HAP-1 (cell line): Measurements from ENCODE around the gene CETN1.

Experiments used
- DNase-seq, 2 experiments: peaks; one replicate each; pipeline ENCODE4 v3.0.0-alpha.2; 2016 to 2020; ENCODE audit warnings: low spot score in 2 of 2
- H3K27me3 ChIP-seq: fragments of 250-450 bp; sonication (Bioruptor Pico); 2 replicates; pipeline ENCODE4 v1.5.1; 2020; ENCODE audit warnings: low read depth, mild to moderate bottlenecking, moderate library complexity
- H3K36me3 ChIP-seq: fragments of 250-450 bp; sonication (Bioruptor Pico); replicated peaks from 2 replicates; pipeline ENCODE4 v1.5.1; 2020; ENCODE audit warnings: mild to moderate bottlenecking
- H3K4me1 ChIP-seq: fragments of 250-450 bp; sonication (Bioruptor Pico); 2 replicates; pipeline ENCODE4 v1.5.1; 2020; ENCODE audit warnings: mild to moderate bottlenecking
- H3K4me3 ChIP-seq: fragments of 250-450 bp; sonication (Bioruptor Pico); 2 replicates; pipeline ENCODE4 v1.5.1; 2020; ENCODE audit warnings: mild to moderate bottlenecking, moderate library complexity
- H3K9me3 ChIP-seq: fragments of 250-450 bp; sonication (Bioruptor Pico); 2 replicates; pipeline ENCODE4 v1.5.1; 2020; ENCODE audit warnings: mild to moderate bottlenecking, moderate library complexity
- in situ Hi-C: fragments of 300-500 bp; cut with MboI; formaldehyde crosslinking; loops from 3 replicates; pipeline ENCODE4 v1.14.3; 2020; ENCODE audit warnings: low sequenced_read_pairs, inconsistent platforms, mixed read lengths

CETN1 gene

DNA sequence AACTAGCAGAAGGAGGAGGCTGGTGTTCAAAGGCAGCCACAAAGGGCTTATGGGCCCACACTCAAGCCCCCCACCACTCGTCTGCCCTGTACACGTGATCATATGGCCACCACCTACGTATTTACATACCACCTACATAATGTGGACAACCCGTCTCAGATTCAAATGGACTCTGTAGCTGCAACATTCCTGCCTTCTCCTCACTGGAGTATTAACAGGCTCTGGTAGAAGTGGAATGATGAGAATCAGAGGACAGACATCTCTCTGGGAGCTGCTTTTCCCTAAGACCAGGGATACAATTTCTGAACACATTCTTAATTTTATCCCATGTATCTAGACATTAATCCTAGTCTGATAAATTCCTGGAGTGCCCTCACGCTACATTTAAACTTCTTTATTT is 9.5 kb upstream of the CETN1 start:
- Histone ChIP-seq H3K4me3 (no peak overlapping the region), H3K4me1 (no peaks in the 10 kb centered on the region), H3K36me3 (no peaks in the 10 kb centered on the region), H3K27me3 (peaks cover 15% of the 10 kb centered on the region), H3K9me3 (no peaks in the 10 kb centered on the region)
- no peak for DNase-seq
- in situ Hi-C loops = no loop called here

DNA sequence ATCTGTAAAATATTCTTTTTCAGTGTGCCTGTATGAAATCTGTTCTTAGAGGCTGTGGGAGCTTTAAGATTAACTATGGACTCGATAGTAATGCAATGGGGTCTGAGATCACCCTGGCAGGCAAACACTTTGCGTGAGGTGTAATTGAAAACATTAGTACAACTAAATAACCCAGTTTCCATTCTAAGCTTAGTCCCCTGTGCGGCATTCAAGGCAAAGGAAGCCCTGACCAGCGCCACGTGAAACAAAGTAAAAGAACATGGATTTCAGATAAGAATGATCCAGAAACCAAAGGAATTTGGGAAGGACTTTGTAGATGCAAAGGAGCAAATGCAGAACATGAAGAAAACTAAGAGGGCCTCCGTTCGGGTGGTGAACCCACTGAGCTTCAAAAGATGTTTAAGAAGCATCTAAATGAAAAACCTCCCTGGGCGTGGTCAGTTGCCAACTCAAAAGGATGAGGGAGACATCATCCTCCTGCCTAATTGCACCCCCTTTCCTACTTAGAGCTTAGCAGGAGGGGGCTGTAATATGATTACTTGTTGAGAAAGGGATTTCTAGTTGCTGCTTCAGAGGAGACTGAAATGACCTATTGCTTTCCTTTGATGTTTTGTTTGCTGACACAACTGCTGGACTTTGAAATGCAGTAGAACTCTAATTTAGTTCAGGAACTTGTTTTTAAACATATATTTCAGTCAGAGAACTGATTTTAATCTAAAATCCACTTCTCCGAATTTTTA is 7.9 kb upstream of the CETN1 start:
- in situ Hi-C loops = no loop called here
- H3K27me3 ChIP-seq = peaks cover 7% of the 10 kb centered on the region
- DNase-seq = no peak

DNA sequence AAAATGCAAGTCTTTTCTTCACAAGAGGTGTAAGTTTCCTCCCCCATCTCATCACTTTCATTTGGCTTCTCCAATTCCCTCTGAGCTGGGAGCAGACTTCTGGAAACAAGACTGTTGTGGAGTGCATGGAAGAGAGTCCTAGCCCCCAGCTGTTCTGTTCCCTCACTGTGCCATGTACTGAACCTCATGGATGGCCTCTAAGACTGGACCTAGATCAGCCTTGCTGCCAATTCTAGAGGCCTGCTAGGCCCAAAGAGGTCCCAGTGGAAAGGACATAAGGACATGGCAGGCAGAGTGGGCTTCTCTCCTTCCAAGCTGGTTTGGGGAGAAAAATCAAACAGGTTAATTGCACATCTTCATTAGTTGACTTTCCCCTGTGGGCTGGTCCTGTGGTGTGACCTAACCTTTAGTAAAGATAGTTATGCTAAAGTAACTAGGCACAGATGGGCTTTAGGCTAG is 7.3 kb upstream of the CETN1 start:
- H3K36me3 ChIP-seq = no peaks in the 10 kb centered on the region
- peaks cover 4% of the 10 kb centered on the region; the same call in 1 of the 2 replicates for H3K27me3 ChIP-seq
- no peaks in the 10 kb centered on the region for H3K9me3 ChIP-seq
- no peak for DNase-seq
- H3K4me1 ChIP-seq = no peaks in the 10 kb centered on the region
- in situ Hi-C loops = no loop called here
- H3K4me3 ChIP-seq = no peak overlapping the region

More for the DNA sequence above, 7.9 kb upstream of the CETN1 start:
- Histone ChIP-seq H3K36me3 (no peaks in the 10 kb centered on the region), H3K4me3 (no peak overlapping the region), H3K4me1 (no peaks in the 10 kb centered on the region), H3K9me3 (no peaks in the 10 kb centered on the region)

DNA sequence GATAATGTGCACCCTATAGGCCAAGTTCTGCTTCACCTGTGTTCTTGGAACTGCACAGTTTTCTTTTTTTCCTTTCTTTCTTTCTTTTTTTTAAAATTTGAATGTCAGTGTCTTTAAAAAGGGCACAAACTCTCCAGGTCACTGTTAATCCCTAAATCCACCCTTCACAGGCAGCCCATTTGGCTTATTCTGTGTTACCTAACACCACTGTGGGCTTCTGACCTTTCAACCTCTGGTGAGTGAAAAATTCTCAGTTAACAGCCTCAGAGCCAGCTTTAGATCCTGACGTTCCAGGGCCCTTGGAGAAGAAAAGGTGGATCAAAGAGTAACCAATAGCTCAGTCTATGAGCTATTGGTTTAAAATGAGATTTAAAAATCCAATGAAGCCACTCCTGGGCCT is 6.8 kb upstream of the CETN1 start:
- DNase-seq = no peak
- in situ Hi-C loops = no loop called here
- Histone ChIP-seq H3K4me1 (no peaks in the 10 kb centered on the region), H3K4me3 (no peak overlapping the region), H3K36me3 (no peaks in the 10 kb centered on the region), H3K27me3 (peaks cover 4% of the 10 kb centered on the region; the same call in 1 of the 2 replicates), H3K9me3 (no peaks in the 10 kb centered on the region)

DNA sequence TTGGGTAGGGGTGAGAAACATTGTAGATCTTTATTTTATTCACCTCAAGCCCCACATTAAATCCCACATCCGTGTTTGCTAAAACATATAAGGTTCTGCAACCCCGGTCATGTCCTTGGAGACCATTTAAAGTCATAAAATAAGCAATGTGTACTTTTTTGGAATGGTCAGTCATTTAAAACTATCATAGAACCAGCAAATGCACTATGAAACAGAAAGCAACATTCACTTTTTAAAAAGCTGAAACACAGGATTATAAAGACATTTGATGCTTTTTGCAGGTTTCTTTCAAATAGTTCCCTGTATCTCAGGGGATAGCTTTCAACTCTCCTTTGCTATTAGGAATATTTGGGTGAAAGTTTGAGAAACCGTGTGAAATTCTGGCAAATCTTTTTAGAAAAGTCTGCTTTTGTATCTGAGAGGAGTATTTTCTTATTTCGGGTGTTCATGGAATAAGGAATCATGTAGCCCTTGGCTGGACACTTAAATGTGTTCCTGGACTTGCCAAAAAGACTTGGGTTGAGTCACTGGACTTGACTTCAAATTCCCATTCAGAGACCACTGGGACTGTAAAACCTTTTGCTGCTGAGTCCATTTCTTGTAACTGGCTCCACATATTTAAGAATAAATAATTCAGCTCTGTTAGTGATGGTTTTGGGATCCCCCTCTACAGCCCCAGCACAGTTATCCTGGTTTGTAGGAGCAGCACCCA is 5.9 kb upstream of the CETN1 start:
- Histone ChIP-seq H3K4me1 (no peaks in the 10 kb centered on the region), H3K36me3 (no peaks in the 10 kb centered on the region), H3K27me3 (peaks cover 4% of the 10 kb centered on the region; the same call in 1 of the 2 replicates), H3K9me3 (no peaks in the 10 kb centered on the region), H3K4me3 (no peak overlapping the region)
- in situ Hi-C loops = no loop called here
- DNase-seq = no peak

DNA sequence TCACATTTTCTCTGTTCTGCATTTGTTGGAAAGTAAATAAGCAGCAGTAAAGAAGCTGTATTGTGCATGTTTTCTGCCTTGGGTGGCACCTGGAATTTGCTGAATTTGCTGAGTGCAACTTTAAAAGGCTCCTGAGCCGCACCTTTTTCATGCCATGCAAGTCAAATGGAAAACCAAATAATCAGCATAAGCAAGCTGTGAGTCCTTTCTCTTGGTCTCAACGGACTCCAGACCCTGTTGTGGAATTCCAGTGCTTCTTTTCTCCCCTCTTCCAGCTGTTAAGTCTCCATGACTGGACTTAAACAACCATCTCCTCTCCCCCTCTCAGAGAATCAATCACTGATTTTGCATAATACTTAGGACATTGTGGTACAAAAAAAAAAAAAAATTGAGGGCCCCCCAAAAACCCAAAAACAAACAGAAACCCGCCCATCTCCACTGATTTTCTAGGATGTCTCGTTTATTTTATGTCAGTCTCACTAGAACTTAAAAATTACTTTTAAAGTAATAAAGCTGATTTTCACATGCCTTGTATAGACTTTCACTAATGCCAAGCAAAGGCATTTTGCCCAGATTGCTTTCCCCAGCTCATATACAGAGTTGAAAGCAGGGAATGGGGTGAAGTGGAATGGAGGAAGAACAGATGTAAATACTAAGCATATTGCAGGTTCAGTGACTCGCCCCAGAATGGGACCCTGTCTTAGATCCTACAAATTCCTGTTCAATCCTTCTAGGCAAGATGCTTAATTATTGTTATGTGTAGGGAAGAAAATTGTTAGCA is 5.1 kb upstream of the CETN1 start:
- DNase-seq = no peak
- 0 out of 2 replicates have a peak, but pooled peaks cover 2% of the 10 kb centered on the region for H3K27me3 ChIP-seq
- no peaks in the 10 kb centered on the region for H3K36me3 ChIP-seq
- H3K4me3 ChIP-seq = no peak overlapping the region
- no peaks in the 10 kb centered on the region for H3K9me3 ChIP-seq
- in situ Hi-C loops = no loop called here
- no peaks in the 10 kb centered on the region for H3K4me1 ChIP-seq

DNA sequence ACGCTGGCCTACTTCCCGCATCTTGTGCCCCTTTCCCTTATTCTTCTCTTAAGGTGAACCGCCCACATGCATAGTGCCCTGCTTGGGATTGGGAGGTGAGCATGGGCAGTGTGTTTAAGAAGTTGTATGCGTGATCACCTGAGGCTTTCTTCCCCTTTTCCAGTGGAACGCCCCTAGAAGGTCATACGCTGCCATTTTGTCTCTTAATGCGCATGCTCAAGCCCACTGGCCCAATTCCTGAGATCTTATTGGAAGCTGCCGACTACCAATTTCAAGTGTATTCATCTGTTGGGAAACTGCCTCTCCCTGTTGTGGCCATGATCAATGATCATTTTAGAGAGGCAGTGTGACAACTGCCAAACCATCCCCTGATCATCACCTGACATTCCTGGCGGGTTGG is 3.3 kb upstream of the CETN1 start:
- no peak for DNase-seq
- peaks cover 4% of the 10 kb centered on the region; the same call in 1 of the 2 replicates for H3K4me1 ChIP-seq
- H3K27me3 ChIP-seq = 0 out of 2 replicates have a peak, but pooled peaks cover 2% of the 10 kb centered on the region
- no peak overlapping the region for H3K4me3 ChIP-seq
- no peaks in the 10 kb centered on the region for H3K36me3 ChIP-seq
- H3K9me3 ChIP-seq = no peaks in the 10 kb centered on the region
- in situ Hi-C loops = no loop called here

DNA sequence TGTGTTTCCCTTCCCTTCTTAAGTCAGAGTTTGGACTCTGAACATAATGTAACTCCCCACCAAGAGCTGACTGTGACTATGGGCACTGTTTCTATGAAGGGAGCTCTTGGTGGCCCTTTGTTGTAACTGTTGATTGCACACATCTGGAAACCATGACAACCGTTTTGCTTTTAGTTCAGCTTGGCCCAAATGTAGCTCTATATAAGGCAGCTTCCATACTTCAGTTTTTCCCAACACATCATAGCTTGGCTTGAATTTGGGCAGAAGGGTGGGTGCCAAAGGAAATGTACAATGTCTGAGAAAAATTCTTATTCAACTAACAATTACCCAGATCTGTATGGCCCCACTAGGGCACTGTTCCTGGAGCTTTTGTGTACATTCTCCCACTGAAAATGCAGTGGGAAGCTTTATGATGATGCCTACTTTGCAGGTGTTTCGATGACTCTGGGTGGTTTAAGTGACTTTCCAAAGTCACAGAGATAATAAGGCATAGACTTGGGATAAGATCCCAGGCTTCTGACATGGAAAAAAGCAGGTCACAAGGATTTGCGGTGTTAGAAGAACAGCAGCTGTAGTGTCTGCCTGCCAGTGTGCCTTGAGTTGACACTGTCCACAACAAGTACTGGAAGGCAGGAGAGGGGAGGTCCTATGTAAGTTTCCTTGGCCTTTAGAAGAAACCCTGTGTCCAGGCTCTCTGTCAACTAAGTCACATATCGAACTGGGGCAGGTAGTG is 2.4 kb upstream of the CETN1 start:
- Histone ChIP-seq H3K4me3 (no peak overlapping the region), H3K9me3 (no peaks in the 10 kb centered on the region), H3K27me3 (0 out of 2 replicates have a peak, but pooled peaks cover 2% of the 10 kb centered on the region), H3K36me3 (no peaks in the 10 kb centered on the region), H3K4me1 (peaks cover 4% of the 10 kb centered on the region; the same call in 1 of the 2 replicates)
- no peak for DNase-seq
- in situ Hi-C loops = no loop called here

DNA sequence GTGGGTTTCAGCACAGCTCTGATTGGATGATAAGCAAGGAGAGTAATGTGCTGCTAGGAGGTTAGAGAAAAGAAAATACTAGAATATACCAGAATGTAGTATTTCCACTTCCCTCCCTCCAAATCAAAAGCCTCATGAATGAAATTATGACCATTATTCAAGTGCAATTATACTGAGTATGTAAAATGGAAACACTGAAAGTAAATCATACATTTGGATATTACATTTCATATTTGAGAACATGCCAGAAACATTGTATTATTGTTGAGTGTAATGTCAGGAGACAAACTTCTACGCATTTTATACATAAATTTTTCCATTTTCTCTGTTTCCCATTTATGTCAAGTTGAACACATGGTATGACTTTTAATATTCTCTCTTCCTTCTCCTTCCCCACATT is 942 bp upstream of the CETN1 start:
- Histone ChIP-seq H3K4me1 (peaks cover 4% of the 10 kb centered on the region; the same call in 1 of the 2 replicates), H3K4me3 (no peak overlapping the region), H3K27me3 (0 out of 2 replicates have a peak, but pooled peaks cover under 1% of the 10 kb centered on the region), H3K36me3 (no peaks in the 10 kb centered on the region), H3K9me3 (no peaks in the 10 kb centered on the region)
- DNase-seq = no peak
- in situ Hi-C loops = no loop called here

DNA sequence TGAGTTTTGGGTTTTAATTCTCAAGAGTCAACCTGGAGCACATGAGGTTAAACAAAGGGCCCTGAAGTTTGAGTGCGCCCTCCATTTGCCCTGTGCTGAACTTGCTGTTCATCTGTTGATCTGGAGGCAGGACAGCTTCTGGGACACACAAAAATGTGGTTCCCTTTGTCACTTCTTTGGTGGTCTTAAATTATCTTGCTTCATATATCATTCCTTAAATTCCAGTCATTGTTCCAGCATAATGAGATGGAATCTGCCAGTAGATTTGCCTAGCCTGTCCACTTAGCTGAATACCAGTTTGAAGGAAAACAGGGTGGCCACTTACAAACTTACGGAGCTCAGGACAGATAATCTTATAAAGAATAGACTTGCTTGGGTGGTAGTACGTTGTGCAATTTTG is 916 bp downstream of the CETN1 start:
- no peaks in the 10 kb centered on the region for H3K27me3 ChIP-seq
- H3K4me1 ChIP-seq = peaks cover 4% of the 10 kb centered on the region; the same call in 1 of the 2 replicates
- no peak for DNase-seq
- H3K9me3 ChIP-seq = no peaks in the 10 kb centered on the region
- in situ Hi-C loops = no loop called here
- no peaks in the 10 kb centered on the region for H3K36me3 ChIP-seq
- no peak overlapping the region for H3K4me3 ChIP-seq

DNA sequence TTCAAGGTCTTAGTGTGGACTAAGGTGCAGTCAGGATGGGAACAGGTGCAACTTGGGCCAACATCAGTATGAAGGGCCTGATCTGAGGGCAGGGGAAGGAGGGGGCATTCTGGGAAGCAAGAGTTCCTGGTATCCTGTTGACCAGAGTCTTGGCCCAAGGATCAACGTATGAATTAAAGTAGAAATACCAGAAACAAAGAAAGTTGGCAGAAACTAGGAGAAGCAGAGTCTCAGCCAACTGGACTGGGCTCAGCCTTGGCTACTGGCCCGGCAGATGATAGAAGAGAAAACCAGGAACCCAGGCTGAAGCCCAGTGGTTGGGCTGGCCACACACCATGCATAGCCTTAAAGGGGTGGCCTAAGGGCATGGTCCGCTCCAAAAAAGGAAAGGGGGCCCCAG is 2.3 kb downstream of the CETN1 start:
- no peak for DNase-seq
- no peaks in the 10 kb centered on the region for H3K36me3 ChIP-seq
- H3K4me1 ChIP-seq = peaks cover 4% of the 10 kb centered on the region; the same call in 1 of the 2 replicates
- H3K9me3 ChIP-seq = no peaks in the 10 kb centered on the region
- no peak overlapping the region for H3K4me3 ChIP-seq
- in situ Hi-C loops = no loop called here
- no peaks in the 10 kb centered on the region for H3K27me3 ChIP-seq

DNA sequence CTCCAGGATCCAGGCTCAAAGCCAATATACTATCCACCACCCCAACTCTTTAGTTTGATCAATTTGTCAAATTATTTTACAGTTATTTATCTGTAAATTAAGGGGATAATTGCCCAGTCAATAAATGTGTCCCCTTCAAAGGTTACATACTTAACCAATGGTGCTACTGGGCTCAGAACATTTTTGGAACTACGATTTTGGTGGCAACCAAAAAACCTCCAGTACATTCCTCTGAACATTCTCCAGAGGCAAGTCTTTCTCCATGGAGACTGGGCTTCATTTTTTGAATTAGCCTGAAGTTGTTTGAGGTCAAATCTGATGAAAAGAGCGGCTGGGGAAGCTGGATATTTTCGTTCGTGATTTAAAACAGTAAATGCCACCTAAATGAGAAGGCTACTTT is 14.9 kb downstream of the CETN1 start:
- H3K9me3 ChIP-seq = 0 out of 2 replicates have a peak, but pooled peaks cover 2% of the 10 kb centered on the region
- H3K36me3 ChIP-seq = no peaks in the 10 kb centered on the region
- in situ Hi-C loops = no loop called here
- no peak overlapping the region for H3K4me3 ChIP-seq
- H3K4me1 ChIP-seq = no peaks in the 10 kb centered on the region
- peaks cover 39% of the 10 kb centered on the region for H3K27me3 ChIP-seq
- DNase-seq = no peak

DNA sequence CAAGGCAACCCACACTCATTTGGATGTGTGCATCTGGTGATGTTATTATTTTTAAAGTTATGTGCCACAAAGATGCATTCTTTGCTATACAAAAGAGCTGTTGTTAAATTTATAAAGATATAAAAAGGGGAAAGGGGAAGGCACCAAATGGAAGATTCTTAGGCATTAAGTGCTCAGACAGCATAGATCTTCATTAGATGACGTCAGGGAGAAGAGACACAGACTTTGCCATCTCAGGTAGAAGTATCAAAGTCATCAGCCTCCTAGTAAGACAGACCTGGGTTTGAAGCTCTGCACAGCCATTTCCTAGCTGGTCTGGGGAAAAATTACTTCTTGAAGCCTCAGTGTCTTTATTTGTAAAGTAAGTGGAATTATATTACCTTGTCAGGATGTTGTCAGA is 15.4 kb downstream of the CETN1 start:
- Histone ChIP-seq H3K4me1 (no peaks in the 10 kb centered on the region), H3K4me3 (no peak overlapping the region), H3K9me3 (no peaks in the 10 kb centered on the region), H3K27me3 (peaks cover 44% of the 10 kb centered on the region), H3K36me3 (no peaks in the 10 kb centered on the region)
- in situ Hi-C loops = no loop called here
- no peak for DNase-seq
